Stimulated activated CD4-positive, alpha-beta T cell treated with anti-CD3 and anti-CD28 coated beads, Interleukin-4, amount 100 ng/mL, for 4 hours (primary cell): ENCODE results near the gene EOMES.

Experiments used
- DNase-seq, 2 experiments: peaks; one replicate each; pipeline ENCODE4 v3.0.0-alpha.2; 2020

The EOMES gene

DNA sequence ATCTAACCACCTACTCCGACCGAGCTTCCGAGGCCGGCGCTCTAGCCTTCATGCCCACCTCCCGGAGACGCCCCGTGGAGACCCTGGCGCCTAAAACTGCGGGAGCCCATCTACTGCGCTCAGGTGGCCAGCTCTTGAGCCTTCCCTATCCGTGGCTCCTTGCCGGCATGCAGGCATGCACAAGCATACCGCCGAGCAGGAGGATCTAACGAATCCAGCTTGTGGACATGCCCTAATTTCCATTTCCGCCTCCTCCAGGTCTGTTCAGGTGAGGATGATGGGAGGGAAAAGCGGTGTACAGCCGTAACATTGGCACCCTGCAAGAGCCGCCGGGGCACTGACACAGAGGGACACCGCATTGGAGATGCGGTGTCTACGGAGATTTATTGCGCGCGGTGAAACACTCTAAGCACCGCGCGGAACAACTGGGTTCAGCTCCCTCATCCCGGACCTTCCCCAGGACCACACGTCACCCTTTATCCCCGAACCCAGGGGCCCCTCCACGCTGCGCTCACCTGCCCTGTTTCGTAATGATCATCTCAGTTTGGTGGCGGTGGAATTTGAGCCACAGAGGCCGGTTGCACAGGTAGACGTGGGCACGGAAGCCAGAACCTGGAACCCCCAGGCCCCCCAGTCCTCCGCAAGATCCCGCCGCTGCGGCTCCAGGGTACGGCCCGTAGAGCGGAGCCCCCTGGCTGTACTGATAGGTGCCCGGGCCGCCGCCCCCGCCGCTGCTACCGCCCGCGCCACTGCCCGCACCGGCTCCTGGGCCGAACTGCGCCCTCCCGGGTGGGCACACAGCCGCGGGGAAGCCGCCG, 1.0 kb downstream of the EOMES start:
- DNase-seq, result no peak

DNA sequence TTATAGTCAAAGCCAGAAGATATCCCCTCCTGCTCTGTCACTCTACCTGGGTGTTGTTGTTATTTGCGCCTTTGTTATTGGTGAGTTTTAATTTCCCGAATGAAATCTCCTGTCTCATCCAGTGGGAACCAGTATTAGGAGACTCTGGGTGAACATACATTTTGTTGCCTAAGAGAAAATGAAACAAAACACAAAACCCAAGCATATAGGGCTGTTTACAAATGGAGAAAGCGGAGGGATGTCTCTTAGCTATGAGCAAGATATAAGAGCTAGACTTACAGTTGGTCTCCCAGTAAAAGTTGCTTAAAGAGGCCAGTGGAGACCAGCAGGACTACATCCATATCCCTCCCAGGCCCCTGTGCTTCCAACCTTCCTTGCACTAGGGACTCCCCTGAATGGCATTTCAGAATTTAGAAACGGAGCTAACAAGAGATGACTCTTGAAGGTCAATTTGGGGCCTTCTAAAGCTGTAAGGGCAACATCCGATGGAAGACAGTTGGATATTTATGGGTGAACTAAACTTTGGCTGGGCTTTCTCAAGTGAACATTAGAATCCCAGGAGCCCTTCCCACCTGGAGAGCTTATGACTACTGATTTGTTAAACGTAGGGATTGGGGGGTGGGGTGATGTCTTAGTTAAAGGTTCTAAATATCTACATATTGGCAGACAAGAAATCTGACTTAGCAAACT, 2.7 kb downstream of the EOMES start:
- DNase-seq, result no peak

DNA sequence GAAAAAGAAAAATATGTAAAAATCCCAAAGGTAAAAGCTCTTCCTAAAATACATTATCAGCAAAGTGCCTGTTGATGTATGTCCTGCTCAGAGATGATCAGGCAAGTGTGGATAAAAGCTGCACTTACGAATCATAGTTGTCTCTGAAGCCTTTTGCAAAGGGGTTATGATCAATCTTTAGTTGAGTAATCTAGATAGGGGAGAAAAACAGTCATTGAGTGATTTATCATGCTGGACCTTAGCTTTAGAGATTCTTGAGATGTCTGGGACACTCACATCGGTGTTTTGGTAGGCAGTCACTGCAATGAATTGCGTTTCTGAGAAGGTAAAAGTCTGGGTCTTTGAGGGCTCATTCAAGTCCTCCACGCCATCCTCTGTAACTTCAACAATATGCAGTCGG, 3.7 kb downstream of the EOMES start:
- no peak for DNase-seq

GRCh38 chr3:27717200-27717852, 4.8 kb downstream of the EOMES start:
- no peak for DNase-seq

DNA sequence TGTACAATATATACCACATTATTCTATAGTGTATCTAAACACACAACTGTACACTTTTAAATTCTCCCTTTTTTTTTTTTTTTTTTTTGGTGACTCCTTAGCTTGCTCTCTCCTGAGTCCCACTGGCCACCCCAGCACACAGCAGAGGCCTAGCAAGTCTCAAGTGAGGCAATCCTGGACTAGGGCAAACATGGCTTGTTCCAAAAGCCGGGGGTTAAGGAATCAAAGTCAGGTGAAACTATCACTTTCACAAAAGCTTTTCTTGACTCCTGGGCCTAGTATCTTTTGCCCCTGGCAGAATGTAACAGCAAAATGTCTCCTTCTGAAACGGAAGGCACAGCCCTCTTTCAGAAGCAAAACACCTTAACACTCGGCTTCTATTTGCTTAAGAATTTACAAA, 5.8 kb downstream of the EOMES start:
- DNase-seq, result no peak

GRCh38 chr3:27715863-27716262, 6.3 kb downstream of the EOMES start:
- no peak for DNase-seq

DNA sequence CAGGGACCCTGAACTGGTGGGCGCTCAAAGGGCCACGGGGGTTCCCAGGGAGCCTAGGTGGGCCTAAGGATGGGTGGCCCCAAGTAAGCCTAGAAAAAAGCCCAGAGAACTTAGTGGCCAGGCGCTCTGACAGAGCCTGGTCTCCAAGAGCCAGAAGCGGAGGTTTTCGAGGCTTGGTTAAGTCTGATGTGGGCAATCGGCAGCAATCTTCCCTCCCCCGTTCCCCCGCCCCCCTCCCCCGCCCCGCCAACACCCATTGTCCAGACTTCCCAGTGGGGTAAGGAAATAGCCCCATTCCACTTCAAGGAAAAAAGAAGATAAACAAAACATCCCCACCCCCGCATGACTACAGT, 6.7 kb downstream of the EOMES start:
- no peak for DNase-seq

DNA sequence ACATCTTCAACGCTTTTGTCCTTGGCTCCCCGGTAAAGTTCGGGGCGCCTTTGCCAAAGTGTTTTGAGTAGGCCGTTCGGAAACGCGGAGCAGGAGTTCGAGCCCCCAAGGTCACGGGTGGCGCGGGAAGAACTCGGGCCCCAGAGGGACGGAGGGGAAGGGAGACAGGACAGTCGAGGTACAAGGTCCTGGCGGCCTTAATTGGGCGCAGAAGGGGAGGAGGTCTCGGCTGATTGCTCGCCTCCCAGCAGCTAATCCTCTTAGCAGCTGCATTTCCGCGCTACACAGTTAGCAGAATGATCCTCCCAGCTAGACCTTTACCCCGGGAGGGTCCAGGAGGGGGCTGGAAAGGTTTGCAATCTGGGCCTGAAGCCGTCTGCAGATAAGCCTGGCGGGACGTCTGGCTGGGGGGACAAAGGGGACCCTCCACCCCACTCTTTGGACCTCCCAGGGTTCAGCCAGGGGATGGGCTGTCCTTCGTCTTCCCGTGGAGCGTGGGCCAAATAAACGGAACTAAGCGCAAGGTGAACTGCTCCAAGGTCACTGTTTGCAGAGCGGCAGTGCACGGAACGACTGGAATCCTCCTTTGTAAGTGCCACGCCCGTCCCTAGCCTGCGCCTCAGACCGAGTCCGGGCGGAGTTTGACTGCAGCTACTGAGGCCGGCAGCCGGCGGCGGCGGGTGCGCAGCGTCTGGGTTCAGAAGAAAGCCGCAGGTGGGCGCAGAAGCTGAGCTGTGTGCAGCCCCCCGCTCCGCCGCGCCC, 7.2 kb downstream of the EOMES start:
- no peak for DNase-seq

GRCh38 chr3:27714146-27714526, 8.0 kb downstream of the EOMES start:
- DNase-seq, result no peak

- DNase-seq, result no peak
These were observed 8.5 kb downstream of the EOMES start for GRCh38 chr3:27713435-27714145.

- no peak for DNase-seq
These were observed 9.1 kb downstream of the EOMES start for GRCh38 chr3:27713078-27713423.

DNA sequence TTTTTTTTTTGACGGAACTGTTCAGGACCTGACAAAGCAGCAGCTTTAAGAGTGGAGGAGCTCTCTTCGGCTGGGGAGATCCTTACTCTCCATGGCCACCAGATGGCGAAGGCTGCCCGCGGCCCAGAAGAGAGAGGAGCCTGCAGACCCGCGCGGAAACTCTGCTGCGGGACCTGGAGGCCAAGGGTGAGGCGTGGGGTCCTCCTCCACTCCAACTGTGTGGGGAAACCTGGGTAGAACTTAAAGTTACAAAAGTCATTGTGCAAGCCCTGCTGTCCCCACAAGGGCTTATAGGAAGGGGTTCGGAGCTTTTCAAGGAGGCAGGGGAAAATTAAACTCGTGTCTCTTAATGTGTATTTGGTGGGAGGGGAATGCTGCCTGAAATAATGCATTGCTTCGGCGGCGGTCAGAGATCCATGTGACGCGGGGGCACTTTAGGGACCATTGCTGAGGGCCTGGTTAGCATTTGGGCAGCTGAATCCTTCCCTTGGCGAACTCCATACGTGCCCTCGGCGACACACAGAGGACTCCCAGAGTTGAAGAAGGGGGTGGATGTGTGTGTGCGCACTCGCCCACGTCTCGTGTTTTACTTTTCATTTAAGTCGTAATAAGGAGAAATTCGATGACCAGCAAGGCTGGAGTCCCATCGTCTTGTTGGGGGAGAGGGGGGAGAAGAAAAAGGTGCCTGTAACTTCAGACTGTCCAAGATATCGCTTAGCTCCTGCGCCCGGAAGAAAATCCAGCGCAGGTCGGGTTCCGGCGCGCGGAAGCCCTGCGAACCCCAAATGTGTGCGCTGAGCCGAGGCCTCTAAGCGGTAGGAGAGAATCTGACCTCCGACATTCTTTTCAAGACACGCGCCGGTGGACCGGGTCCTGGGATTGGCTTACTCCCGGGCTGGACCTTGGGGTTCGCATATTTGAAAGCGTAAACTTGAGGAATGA, 9.7 kb downstream of the EOMES start:
- peak; percentile 69 to 74 for DNase-seq

- DNase-seq, result no peak
These were observed 13.9 kb downstream of the EOMES start for GRCh38 chr3:27708250-27708649.

GRCh38 chr3:27699067-27699466, 23.1 kb downstream of the EOMES start:
- no peak for DNase-seq

DNA sequence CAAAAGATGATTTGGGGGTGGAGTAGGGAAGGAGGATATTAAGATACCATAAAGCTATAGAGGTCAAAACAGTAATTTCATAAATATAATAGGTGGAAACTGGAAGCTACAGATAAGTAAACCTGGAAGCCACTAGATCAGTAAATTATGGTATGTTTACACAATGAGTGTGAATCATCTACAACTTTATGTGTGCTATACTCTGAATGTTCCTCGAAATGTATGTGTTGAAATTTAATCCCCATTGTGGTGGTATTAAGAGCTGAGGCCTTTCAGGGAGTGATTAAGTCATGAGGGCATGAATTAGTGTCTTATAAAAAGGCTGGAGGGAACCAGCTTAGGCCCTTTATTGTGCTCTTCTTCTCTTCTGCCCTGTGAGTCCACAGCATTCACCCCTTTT, 25.2 kb downstream of the EOMES start:
- DNase-seq, result no peak

GRCh38 chr3:27695636-27696035, 26.5 kb downstream of the EOMES start:
- no peak for DNase-seq

DNA sequence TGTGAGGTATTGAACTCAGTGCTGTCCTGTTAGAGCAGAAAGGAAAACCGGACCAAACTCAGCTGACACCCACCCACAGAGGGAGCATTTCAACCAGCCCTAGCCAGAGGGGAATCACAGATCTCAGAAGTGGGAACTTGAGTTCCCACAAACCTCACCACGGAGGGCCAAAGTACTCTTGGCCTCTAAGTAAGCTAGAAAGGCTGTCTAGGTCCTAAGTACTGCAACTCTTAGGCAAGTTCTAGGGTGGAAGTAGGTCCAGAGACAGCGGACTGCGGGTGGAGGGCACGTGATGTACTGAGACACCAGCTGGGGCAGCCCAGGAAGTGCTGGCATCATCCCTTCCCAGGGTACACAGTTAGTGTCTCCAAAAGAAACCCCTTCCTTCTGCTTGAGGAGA, 34.1 kb downstream of the EOMES start:
- no peak for DNase-seq

DNA sequence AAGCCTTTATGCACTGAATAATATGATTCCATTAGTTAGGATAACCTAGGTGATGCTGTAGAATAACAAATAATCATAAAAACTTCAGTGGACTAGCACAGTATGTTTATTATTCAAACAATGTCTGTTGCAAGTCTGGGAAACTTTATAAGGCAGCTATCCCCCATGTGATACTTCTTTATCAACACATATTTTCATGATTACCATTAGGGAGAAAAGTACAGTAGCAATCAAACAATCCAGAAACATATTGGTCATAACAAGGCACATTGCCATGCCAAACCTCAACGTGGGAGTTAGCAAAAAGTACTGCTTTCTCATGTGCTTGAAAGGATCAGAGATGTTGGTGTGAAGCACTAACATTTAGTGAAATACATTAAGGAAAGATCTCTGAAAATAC, 35.5 kb downstream of the EOMES start:
- DNase-seq, result no peak

GRCh38 chr3:27685474-27685873, 36.6 kb downstream of the EOMES start:
- DNase-seq, result no peak

- no peak for DNase-seq
These were observed 37.8 kb downstream of the EOMES start for GRCh38 chr3:27684302-27684701.

DNA sequence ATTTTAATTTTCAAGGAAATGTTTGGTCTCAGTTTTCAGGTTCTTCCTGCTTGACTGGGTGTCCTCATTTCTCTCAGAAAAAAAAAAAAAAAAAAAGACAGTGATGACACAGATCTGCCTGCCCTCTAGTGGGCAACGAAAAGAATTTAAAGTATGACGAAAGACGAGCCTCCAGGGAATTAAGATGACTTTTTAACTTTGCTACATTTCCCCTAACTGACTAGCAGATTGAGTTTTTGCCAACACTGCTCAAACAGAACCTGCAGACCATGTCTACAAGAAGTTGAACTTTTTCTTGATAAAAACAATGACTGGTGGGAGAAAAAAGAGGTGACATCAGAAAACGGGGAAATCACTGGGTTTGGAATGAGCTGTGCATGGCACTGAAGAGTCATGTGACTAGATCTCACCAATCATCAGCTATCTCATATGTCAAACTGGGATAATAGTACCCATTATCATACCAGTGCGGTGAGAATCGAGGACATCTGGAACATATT, 40.8 kb downstream of the EOMES start:
- DNase-seq, result no peak
